ENCODE measurements around the gene DCAF8.

DCAF8 gene

GRCh38 chr1:160227034-160227433, 35.3 kb downstream of the DCAF8 start:
- TF ChIP-seq, protein P1, sequence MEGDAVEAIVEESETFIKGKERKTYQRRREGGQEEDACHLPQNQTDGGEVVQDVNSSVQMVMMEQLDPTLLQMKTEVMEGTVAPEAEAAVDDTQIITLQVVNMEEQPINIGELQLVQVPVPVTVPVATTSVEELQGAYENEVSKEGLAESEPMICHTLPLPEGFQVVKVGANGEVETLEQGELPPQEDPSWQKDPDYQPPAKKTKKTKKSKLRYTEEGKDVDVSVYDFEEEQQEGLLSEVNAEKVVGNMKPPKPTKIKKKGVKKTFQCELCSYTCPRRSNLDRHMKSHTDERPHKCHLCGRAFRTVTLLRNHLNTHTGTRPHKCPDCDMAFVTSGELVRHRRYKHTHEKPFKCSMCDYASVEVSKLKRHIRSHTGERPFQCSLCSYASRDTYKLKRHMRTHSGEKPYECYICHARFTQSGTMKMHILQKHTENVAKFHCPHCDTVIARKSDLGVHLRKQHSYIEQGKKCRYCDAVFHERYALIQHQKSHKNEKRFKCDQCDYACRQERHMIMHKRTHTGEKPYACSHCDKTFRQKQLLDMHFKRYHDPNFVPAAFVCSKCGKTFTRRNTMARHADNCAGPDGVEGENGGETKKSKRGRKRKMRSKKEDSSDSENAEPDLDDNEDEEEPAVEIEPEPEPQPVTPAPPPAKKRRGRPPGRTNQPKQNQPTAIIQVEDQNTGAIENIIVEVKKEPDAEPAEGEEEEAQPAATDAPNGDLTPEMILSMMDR (IDR thresholded peaks at IDR 0.05; ENCODE audit: borderline replicate concordance, insufficient read depth, low read depth, low read length): no peak
- no peak overlapping the region for H3K4me3 ChIP-seq (ENCODE audit: low read depth, low read length)

DNA sequence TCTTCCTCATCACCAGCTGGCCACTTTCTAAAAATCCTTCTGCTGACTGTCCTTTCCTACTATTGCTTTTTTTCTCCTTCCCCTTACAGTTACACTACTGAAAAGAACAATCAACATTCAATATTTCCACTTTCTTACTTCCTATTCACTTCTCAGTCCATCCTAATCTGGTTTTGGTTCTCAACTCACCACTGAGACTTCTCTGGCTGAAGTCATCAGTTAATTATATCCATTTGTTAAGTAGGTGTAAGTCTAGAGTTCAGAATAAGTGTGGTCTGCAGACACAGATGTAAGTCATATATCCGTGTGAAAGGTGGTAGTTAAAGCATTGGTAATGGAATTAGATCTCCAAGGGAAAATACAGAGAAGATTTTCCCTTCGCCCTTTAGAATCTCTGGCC, 35.7 kb downstream of the DCAF8 start:
- TF ChIP-seq, protein P1 (IDR thresholded peaks at IDR 0.05; ENCODE audit: borderline replicate concordance, insufficient read depth, low read depth, low read length): no peak
- no peak overlapping the region for H3K4me3 ChIP-seq (ENCODE audit: low read depth, low read length)

- TF ChIP-seq, protein P1 (IDR thresholded peaks at IDR 0.05; ENCODE audit: borderline replicate concordance, insufficient read depth, low read depth, low read length): no peak
- no peak overlapping the region for H3K4me3 ChIP-seq (ENCODE audit: low read depth, low read length)
Observed at GRCh38 chr1:160225345-160225744, 37.0 kb downstream of the DCAF8 start.

- TF ChIP-seq, protein P1 (IDR thresholded peaks at IDR 0.05; ENCODE audit: borderline replicate concordance, insufficient read depth, low read depth, low read length): no peak
- H3K4me3 ChIP-seq (ENCODE audit: low read depth, low read length): no peak overlapping the region
Observed at GRCh38 chr1:160224606-160225005, 37.7 kb downstream of the DCAF8 start.

DNA sequence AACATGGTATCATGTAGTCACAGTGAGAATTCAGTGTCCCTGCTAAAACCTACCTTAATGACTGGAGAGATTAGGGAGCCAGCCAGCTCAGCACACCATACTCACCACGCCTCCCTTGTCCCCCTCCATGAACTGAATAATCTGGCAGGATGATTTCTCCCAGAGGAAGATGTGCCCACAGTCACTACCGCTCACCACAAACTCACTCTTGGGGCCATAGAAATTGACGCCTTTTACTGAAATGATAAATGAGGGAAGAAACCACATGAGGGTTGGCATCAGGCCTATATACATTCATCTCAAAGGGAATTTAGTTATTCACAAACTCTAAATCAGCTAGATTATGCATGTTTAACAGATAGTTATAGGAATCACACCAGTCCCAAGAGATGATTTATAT, 39.8 kb downstream of the DCAF8 start:
- TF ChIP-seq, protein P1 (IDR thresholded peaks at IDR 0.05; ENCODE audit: borderline replicate concordance, insufficient read depth, low read depth, low read length): no peak
- no peak overlapping the region for H3K4me3 ChIP-seq (ENCODE audit: low read depth, low read length)

DNA sequence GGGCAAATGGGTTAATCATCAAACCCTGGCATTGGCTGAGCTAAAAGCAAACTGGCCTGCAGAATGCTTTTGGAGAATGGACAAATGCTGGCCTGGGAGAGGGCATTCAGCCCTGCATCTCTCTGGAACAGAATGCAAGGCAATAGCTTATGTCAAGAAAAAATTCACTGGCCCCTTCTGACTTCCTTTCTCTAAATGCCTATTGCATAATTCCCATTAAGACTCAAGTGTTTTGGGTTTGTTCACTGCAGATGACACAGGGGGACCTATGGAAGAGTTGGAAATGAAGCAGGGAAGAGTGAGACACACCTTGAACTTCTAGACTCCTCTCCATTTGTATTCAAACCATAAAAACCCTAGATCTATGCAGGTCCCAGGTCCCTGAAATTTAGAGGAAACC, 41.3 kb downstream of the DCAF8 start:
- TF ChIP-seq, protein P1 (IDR thresholded peaks at IDR 0.05; ENCODE audit: borderline replicate concordance, insufficient read depth, low read depth, low read length): no peak
- no peak overlapping the region for H3K4me3 ChIP-seq (ENCODE audit: low read depth, low read length)

DNA sequence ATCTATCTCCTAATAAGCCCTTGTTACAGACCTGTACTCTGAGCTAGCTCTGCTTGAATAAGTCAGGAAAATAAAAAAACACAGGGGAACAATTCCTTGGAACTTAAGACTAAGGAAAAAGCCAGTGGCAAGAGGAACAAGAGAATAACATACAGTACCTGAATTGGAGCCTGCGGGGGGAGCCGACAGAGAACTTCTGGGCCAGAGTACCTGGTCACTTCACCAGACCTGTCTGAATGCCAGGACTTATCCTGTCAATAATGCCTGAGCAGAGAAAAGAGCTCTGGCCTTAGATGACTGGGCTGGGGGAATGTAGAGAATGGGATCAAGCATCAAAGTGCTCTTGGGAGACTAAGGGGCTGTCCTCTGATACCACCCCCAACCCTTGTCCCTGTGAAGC, 42.0 kb downstream of the DCAF8 start:
- TF ChIP-seq, protein P1 (IDR thresholded peaks at IDR 0.05; ENCODE audit: borderline replicate concordance, insufficient read depth, low read depth, low read length): no peak
- no peak overlapping the region for H3K4me3 ChIP-seq (ENCODE audit: low read depth, low read length)
